NCI-H446 treated with DMSO at 0.1 percent for 48 hours (cell line): ENCODE measurements around the gene IGSF11.

Experiments used
- DNase-seq: peaks from one replicate; lab custom pipeline; 2025; lab: John Stamatoyannopoulos, UW

IGSF11 gene

GRCh38 chr3:118951089-118951488, 83.6 kb downstream of the IGSF11 start:
- no peak for DNase-seq

- DNase-seq = no peak
Measured at GRCh38 chr3:118949113-118949760, 85.4 kb downstream of the IGSF11 start.

- DNase-seq = no peak
Measured at GRCh38 chr3:118948146-118948545, 86.5 kb downstream of the IGSF11 start.

GRCh38 chr3:118946449-118946848, 88.2 kb downstream of the IGSF11 start:
- DNase-seq = no peak

- peak; percentile 8 for DNase-seq
Measured at GRCh38 chr3:118945834-118946233, 88.8 kb downstream of the IGSF11 start.

GRCh38 chr3:118943597-118943996, 91.0 kb downstream of the IGSF11 start:
- DNase-seq = peak; percentile 75

- no peak for DNase-seq
Measured at GRCh38 chr3:118942671-118943070, 92.0 kb downstream of the IGSF11 start.

GRCh38 chr3:118942195-118942594, 92.5 kb downstream of the IGSF11 start:
- no peak for DNase-seq

GRCh38 chr3:118941236-118941635, 93.4 kb downstream of the IGSF11 start:
- no peak for DNase-seq

- DNase-seq = no peak
Measured at GRCh38 chr3:118938183-118938961, 96.3 kb downstream of the IGSF11 start.

- peak; percentile 39 for DNase-seq
Measured at GRCh38 chr3:118936811-118937210, 97.8 kb downstream of the IGSF11 start.

- no peak for DNase-seq
Measured at GRCh38 chr3:118932822-118933558, 101.7 kb downstream of the IGSF11 start.

GRCh38 chr3:118931996-118932395, 102.7 kb downstream of the IGSF11 start:
- no peak for DNase-seq

GRCh38 chr3:118927449-118927848, 107.2 kb downstream of the IGSF11 start:
- no peak for DNase-seq

- no peak for DNase-seq
Measured at GRCh38 chr3:118912188-118912587, 122.5 kb downstream of the IGSF11 start.

- DNase-seq = no peak
Measured at GRCh38 chr3:118910332-118910731, 124.3 kb downstream of the IGSF11 start.

GRCh38 chr3:118909763-118910162, 124.9 kb downstream of the IGSF11 start:
- no peak for DNase-seq

GRCh38 chr3:118907909-118908308, 126.7 kb downstream of the IGSF11 start:
- DNase-seq = no peak

GRCh38 chr3:118900737-118901525, 133.7 kb downstream of the IGSF11 start:
- no peak for DNase-seq

GRCh38 chr3:118890206-118890605, 144.4 kb downstream of the IGSF11 start:
- DNase-seq = no peak

- no peak for DNase-seq
Measured at GRCh38 chr3:118889691-118890090, 145.0 kb downstream of the IGSF11 start.

GRCh38 chr3:118886708-118887107, 147.9 kb downstream of the IGSF11 start:
- no peak for DNase-seq
